Measurements from ENCODE around the gene PDE4A. TPM values are rescaled to one million over a fixed set of nuclear protein-coding genes. Genes with fewer than 3 reads are reported as not detected.

PDE4A gene
- total RNA-seq, 1 donor from 2014 or later = 0.26 TPM

DNA sequence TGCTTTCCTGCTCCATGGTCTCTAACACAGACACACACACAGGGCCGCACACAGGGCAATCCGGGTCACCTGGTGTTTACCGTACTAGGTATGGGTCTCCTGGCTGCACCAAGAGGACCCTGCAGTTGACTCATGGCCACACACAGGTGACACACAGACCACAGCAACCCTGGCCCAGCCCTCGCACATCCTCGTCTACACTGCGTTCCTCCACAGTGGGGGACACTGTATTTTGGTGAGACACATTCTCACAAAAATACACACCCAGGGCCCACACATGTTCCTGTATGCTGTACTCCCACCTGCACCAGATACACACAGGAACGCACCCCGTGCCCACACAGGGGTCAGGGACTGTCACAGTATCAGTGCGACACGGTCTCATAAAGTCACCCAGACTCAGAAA is 12.8 kb downstream of the PDE4A start:
- no peaks in the 10 kb centered on the region for H3K36me3 ChIP-seq (ENCODE audit: control insufficient read depth, insufficient read depth, low read length)
- TF ChIP-seq, protein P1, sequence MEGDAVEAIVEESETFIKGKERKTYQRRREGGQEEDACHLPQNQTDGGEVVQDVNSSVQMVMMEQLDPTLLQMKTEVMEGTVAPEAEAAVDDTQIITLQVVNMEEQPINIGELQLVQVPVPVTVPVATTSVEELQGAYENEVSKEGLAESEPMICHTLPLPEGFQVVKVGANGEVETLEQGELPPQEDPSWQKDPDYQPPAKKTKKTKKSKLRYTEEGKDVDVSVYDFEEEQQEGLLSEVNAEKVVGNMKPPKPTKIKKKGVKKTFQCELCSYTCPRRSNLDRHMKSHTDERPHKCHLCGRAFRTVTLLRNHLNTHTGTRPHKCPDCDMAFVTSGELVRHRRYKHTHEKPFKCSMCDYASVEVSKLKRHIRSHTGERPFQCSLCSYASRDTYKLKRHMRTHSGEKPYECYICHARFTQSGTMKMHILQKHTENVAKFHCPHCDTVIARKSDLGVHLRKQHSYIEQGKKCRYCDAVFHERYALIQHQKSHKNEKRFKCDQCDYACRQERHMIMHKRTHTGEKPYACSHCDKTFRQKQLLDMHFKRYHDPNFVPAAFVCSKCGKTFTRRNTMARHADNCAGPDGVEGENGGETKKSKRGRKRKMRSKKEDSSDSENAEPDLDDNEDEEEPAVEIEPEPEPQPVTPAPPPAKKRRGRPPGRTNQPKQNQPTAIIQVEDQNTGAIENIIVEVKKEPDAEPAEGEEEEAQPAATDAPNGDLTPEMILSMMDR (IDR thresholded peaks at IDR 0.05; ENCODE audit: insufficient read depth, low read length, severe bottlenecking) = no peak
- H3K27me3 ChIP-seq (ENCODE audit: control insufficient read depth, insufficient read depth, low read length) = peaks cover 8% of the 10 kb centered on the region
- H3K4me3 ChIP-seq (ENCODE audit: low read depth, low read length) = no peak overlapping the region
- DNase-seq (ENCODE audit: low read depth) (no peak), FAIRE-seq (no peak)

DNA sequence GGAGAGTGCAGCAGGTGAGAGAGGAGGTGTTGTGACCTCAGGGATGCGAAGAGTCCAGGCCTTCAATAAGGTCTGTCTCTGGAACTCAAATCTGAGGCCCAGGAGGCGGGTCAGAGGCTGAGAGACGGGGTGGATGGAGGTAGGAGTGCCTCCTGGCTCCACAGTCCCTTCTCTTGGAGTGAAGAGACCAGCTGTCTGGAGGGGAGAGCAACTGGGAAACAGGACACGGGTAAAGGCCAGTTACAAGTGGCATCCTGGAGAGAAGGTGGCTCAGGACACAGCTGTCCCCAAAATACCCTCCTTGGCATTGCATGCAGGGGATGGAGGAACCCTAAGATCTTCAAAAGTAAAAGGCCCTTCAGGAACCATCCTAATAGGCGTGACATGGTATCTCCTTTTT is 19.2 kb downstream of the PDE4A start:
- Histone ChIP-seq H3K27me3 (ENCODE audit: control insufficient read depth, insufficient read depth, low read length) (no peaks in the 10 kb centered on the region), H3K36me3 (ENCODE audit: control insufficient read depth, insufficient read depth, low read length) (no peaks in the 10 kb centered on the region), H3K4me3 (ENCODE audit: low read depth, low read length) (no peak overlapping the region)
- DNase-seq (ENCODE audit: low read depth) (no peak), FAIRE-seq (no peak)
- TF ChIP-seq, protein P1 (IDR thresholded peaks at IDR 0.05; ENCODE audit: insufficient read depth, low read length, severe bottlenecking) = no peak

DNA sequence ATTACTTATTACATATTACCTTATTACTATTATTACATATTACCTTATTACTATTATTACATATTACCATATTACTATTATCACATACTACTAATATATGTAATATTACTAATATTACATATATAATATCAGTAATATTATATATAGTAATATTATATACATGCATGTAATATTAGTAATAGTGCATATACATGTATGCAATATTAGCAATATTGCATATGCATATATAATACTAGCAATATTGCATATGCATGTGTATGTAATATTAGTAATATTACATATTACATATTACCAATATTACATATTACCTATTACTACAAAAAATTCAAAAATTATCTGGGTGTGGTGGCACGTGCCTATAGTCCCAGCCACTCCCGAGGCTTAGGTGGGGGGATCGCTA is 22.4 kb downstream of the PDE4A start:
- H3K27me3 ChIP-seq (ENCODE audit: control insufficient read depth, insufficient read depth, low read length) = no peaks in the 10 kb centered on the region
- H3K36me3 ChIP-seq (ENCODE audit: control insufficient read depth, insufficient read depth, low read length) = no peaks in the 10 kb centered on the region
- TF ChIP-seq, protein P1 (IDR thresholded peaks at IDR 0.05; ENCODE audit: insufficient read depth, low read length, severe bottlenecking) = no peak
- DNase-seq (ENCODE audit: low read depth) = no peak
- no peak for FAIRE-seq
- H3K4me3 ChIP-seq (ENCODE audit: low read depth, low read length) = no peak overlapping the region

DNA sequence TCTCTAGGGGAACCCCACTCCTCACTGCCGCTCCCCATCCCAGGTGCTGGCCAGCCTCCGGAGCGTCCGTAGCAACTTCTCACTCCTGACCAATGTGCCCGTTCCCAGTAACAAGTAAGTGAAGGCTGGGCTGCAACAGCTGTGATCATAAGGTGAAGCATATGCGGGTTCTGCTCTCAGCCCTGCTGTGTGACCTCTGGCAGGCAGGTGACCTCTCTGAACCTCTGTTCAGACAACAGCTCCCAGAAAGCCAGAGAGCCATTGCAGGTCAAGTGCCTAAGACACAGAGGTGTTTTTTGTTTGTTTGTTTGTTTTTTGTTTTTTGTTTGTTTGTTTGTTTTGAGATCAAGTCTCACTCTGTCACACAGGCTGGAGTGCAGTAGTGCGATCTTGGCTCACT is 28.7 kb downstream of the PDE4A start:
- TF ChIP-seq, protein P1 (IDR thresholded peaks at IDR 0.05; ENCODE audit: insufficient read depth, low read length, severe bottlenecking) = no peak
- no peak for DNase-seq (ENCODE audit: low read depth)
- H3K36me3 ChIP-seq (ENCODE audit: control insufficient read depth, insufficient read depth, low read length) = no peaks in the 10 kb centered on the region
- H3K27me3 ChIP-seq (ENCODE audit: control insufficient read depth, insufficient read depth, low read length) = no peaks in the 10 kb centered on the region
- H3K4me3 ChIP-seq (ENCODE audit: low read depth, low read length) = no peak overlapping the region
- FAIRE-seq = no peak

DNA sequence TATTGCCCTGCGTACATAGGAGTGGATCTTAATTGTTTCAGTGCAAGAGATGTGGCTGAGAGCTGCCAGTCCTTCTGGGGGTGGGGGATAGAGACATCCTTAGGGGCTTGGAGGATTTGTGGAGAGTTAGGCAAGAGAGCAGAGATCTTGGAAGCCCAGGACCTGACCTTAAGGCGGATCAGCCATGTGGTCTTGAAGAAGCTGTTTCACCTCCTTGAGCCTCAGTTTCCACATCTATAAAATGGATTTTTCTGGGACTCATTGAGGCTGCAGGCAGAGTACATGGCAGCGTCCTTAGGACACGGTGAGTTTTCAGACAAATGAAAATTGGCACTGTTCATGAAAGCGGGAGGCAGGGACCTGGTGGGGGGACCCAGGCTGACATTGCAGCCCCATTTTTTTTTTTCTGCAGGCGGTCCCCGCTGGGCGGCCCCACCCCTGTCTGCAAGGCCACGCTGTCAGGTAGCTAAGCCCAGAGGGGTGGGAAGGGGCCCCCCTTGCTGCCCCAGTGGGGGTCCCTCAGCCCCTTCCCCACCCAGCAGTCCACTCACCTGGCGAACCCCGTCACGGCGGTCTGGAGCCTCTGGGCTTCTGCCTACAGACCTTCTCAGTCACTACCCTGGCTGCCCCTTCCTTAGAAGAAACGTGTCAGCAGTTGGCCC is 30.0 kb downstream of the PDE4A start:
- DNase-seq (ENCODE audit: low read depth) (no peak), FAIRE-seq (no peak)
- Histone ChIP-seq H3K36me3 (ENCODE audit: control insufficient read depth, insufficient read depth, low read length) (no peaks in the 10 kb centered on the region), H3K27me3 (ENCODE audit: control insufficient read depth, insufficient read depth, low read length) (no peaks in the 10 kb centered on the region), H3K4me3 (ENCODE audit: low read depth, low read length) (no peak overlapping the region)
- TF ChIP-seq, protein P1 (IDR thresholded peaks at IDR 0.05; ENCODE audit: insufficient read depth, low read length, severe bottlenecking) = no peak

Data from bronchial epithelial cell (primary cell).